ENCODE results near the gene GRIK4. TPM values are rescaled to one million over a fixed set of nuclear protein-coding genes. Genes with fewer than 3 reads are reported as not detected.

GRIK4 gene
- total and polyA plus RNA-seq, 2 of the 4 experiments (the other 2 are of a cell fraction) = 0.18 to 0.38 TPM

DNA sequence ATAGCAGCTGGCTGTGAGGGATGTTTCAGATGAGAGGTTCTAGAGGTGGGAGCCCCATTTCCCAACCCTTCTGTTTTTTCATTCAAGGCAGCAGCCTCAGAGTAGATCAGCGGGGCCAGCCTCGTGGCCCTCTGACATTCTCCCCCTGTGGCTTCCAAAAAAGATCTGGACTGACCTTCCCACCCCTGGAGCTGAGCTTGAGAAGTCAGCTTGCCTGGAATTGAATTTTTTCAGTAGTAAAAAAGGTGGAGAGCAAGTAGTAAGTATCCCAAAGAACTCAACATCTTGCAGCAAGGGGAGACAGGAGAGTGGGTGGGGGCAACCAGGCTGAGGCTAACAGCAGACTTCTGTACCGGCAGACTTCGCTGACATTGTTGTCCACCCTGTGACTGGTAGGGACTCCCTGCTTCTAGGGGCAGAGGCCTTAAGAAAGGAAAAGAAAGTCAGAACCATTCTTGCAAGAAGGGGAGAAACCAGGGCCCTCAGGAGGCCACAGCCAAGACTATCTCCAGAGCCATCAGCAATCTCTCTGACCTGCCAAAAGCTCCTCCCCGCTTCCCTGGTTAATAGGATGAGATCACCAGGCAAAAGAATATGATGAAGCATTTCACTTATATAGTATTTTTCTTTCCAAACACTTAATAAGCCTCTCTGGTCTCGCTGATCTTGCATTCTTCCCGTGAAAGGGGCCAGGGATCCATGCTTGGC, 2.0 kb upstream of the GRIK4 start:
- H2AFZ ChIP-seq (replicated peaks; ENCODE audit: low read length, poor library complexity) = no peak overlapping the region
- H3K4ac ChIP-seq (ENCODE audit: low read depth, low read length) = no peak overlapping the region
- in situ Hi-C loops (cut with MboI; ENCODE audit: low sequenced_read_pairs) (loop anchor here (5.0 to 10.0 kb wide), 4 partner anchors 178 to 585 kb away; no protein-coding TSS in a partner anchor), intact Hi-C loops (cut with micrococcal nuclease) (loop anchor here (2.0 to 10.0 kb wide), 2 partner anchors 205 to 1081 kb away; no protein-coding TSS in a partner anchor), dilution Hi-C loops (cut with HindIII; ENCODE audit: low sequenced_read_pairs, unreplicated experiment) (no loop called here)
- ChIA-PET CTCF (interaction anchor here (0.6 to 2.3 kb wide), 2 partner anchors 176 to 812 kb away, joined by 5 to 22 read pairs; no protein-coding TSS in a partner anchor), POLR2A (ENCODE audit: unreplicated experiment) (no interaction called here)
- no CpG with 5 or more reads among the region's 7 CpGs for WGBS, 2 experiments (ENCODE audit: extremely low coverage in 2 of 2, insufficient read length in 1 of 2)
- no peaks in the 10 kb centered on the region for H3K36me3 ChIP-seq (ENCODE audit: control insufficient read depth, insufficient read depth, low read length)
- H3K56ac ChIP-seq (ENCODE audit: extremely low read depth, insufficient read depth, low read length) = no peak overlapping the region
- TF ChIP-seq SMC3 (IDR thresholded peaks at IDR 0.05; ENCODE audit: low read depth, low read length) = no peak
- TF ChIP-seq RFX5 (IDR thresholded peaks at IDR 0.05; ENCODE audit: low read depth, low read length) = no peak
- TF ChIP-seq FOS (IDR thresholded peaks at IDR 0.05; ENCODE audit: low read depth, low read length) = no peak
- TF ChIP-seq, protein P1, sequence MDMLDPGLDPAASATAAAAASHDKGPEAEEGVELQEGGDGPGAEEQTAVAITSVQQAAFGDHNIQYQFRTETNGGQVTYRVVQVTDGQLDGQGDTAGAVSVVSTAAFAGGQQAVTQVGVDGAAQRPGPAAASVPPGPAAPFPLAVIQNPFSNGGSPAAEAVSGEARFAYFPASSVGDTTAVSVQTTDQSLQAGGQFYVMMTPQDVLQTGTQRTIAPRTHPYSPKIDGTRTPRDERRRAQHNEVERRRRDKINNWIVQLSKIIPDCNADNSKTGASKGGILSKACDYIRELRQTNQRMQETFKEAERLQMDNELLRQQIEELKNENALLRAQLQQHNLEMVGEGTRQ (IDR thresholded peaks at IDR 0.05; ENCODE audit: low read depth, low read length) = no peak
- TF ChIP-seq MAFK (IDR thresholded peaks at IDR 0.05; ENCODE audit: low read depth, low read length) = no peak
- no peak for TF ChIP-seq CHD1 (IDR thresholded peaks at IDR 0.05; ENCODE audit: low read depth, low read length)
- no peak for TF ChIP-seq RAD21 (IDR thresholded peaks at IDR 0.05; ENCODE audit: low read length)
- no peak for TF ChIP-seq NFE2L2 (IDR thresholded peaks at IDR 0.05; ENCODE audit: low read depth, low read length)
- TF ChIP-seq, protein P2, sequence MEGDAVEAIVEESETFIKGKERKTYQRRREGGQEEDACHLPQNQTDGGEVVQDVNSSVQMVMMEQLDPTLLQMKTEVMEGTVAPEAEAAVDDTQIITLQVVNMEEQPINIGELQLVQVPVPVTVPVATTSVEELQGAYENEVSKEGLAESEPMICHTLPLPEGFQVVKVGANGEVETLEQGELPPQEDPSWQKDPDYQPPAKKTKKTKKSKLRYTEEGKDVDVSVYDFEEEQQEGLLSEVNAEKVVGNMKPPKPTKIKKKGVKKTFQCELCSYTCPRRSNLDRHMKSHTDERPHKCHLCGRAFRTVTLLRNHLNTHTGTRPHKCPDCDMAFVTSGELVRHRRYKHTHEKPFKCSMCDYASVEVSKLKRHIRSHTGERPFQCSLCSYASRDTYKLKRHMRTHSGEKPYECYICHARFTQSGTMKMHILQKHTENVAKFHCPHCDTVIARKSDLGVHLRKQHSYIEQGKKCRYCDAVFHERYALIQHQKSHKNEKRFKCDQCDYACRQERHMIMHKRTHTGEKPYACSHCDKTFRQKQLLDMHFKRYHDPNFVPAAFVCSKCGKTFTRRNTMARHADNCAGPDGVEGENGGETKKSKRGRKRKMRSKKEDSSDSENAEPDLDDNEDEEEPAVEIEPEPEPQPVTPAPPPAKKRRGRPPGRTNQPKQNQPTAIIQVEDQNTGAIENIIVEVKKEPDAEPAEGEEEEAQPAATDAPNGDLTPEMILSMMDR (conservative IDR thresholded peaks at IDR 0.05; ENCODE audit: low read depth, low read length) = no peak
- no peak for TF ChIP-seq CEBPB (IDR thresholded peaks at IDR 0.05; ENCODE audit: low read depth, low read length)
- no peak for TF ChIP-seq RCOR1 (IDR thresholded peaks at IDR 0.05; ENCODE audit: insufficient replicate concordance, low read length)
- TF ChIP-seq MAZ (IDR thresholded peaks at IDR 0.05; ENCODE audit: borderline replicate concordance, low read depth, low read length) = no peak
- TF ChIP-seq, protein P3, sequence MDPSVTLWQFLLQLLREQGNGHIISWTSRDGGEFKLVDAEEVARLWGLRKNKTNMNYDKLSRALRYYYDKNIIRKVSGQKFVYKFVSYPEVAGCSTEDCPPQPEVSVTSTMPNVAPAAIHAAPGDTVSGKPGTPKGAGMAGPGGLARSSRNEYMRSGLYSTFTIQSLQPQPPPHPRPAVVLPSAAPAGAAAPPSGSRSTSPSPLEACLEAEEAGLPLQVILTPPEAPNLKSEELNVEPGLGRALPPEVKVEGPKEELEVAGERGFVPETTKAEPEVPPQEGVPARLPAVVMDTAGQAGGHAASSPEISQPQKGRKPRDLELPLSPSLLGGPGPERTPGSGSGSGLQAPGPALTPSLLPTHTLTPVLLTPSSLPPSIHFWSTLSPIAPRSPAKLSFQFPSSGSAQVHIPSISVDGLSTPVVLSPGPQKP (IDR thresholded peaks at IDR 0.05; ENCODE audit: borderline replicate concordance, low read depth, low read length) = no peak
- TF ChIP-seq MXI1 (IDR thresholded peaks at IDR 0.05; ENCODE audit: borderline replicate concordance, low read depth, low read length) = no peak
- TF ChIP-seq POLR2A (IDR thresholded peaks at IDR 0.05; ENCODE audit: low read depth, low read length) = no peak
- TF ChIP-seq BHLHE40 (IDR thresholded peaks at IDR 0.05; ENCODE audit: low read depth, low read length) = no peak
- no peak overlapping the region for H3K4me2 ChIP-seq (ENCODE audit: low read depth, low read length)
- no peak overlapping the region for H2AK5ac ChIP-seq (ENCODE audit: low read depth, low read length)
- no peak overlapping the region for H2BK5ac ChIP-seq (ENCODE audit: low read depth, low read length, poor library complexity, severe bottlenecking)
- no peak overlapping the region for H3K27ac ChIP-seq (ENCODE audit: insufficient read depth, low read length)
- H3K9me3 ChIP-seq (ENCODE audit: control insufficient read depth, insufficient read depth, low read length) = no peaks in the 10 kb centered on the region
- H3K27me3 ChIP-seq (ENCODE audit: control insufficient read depth, insufficient read depth, low read length) = peaks cover 4% of the 10 kb centered on the region
- no peak overlapping the region for H2BK15ac ChIP-seq (ENCODE audit: low read depth, low read length)
- no peak overlapping the region for H2AK9ac ChIP-seq (replicated peaks; ENCODE audit: low read depth, low read length, poor library complexity)
- no peaks in the 10 kb centered on the region for H3K9me1 ChIP-seq (ENCODE audit: insufficient read depth, low read length)
- H2BK20ac ChIP-seq (ENCODE audit: low read depth, low read length) = no peak overlapping the region
- BruUV-seq (replicated peaks) = no TSS peak
- ATAC-seq (ENCODE audit: low read depth) = no peak
- no peak overlapping the region for H3K9ac ChIP-seq (ENCODE audit: low read depth, low read length)
- H3K4me1 ChIP-seq (ENCODE audit: control insufficient read depth, insufficient read depth, low read length) = no peaks in the 10 kb centered on the region
- H4K5ac ChIP-seq (ENCODE audit: low read depth, low read length) = no peak overlapping the region
- H4K8ac ChIP-seq (ENCODE audit: low read depth in 2 of 2, low read length in 2 of 2) = no peak overlapping the region
- H3K14ac ChIP-seq (replicated peaks; ENCODE audit: low read depth, low read length) = no peak overlapping the region
- H3K4me3 ChIP-seq (ENCODE audit: insufficient read depth, low read depth, low read length) = no peak overlapping the region
- H3K18ac ChIP-seq (ENCODE audit: low read depth, low read length) = no peak overlapping the region
- no peak overlapping the region for H4K91ac ChIP-seq (ENCODE audit: insufficient read depth, low read depth, low read length)
- no peak overlapping the region for H2BK120ac ChIP-seq (ENCODE audit: low read depth, low read length)
- no peaks in the 10 kb centered on the region for H3K79me1 ChIP-seq (ENCODE audit: low read depth in 1 of 2, low read length in 2 of 2)
- no peaks in the 10 kb centered on the region for H4K20me1 ChIP-seq (ENCODE audit: insufficient read depth, low read length)
- no peak for DNase-seq
- H3K23ac ChIP-seq (ENCODE audit: low read depth, low read length) = no peak overlapping the region
